Dedifferentiated amniotic fluid mesenchymal stem cell (primary cell): ENCODE data around the gene DDX20.
"Not testable (repeated sequence)": the region's sequence is repeated elsewhere in the genome, so short reads cannot be mapped to it uniquely, and the experiment has no call there.

ENCODE experiments used
- DNase-seq: peaks from one replicate; pipeline ENCODE4 v3.0.0-alpha.2; 2016; ENCODE audit errors: extremely low spot score

The DDX20 gene

GRCh38 chr1:111733183-111733991 is 22.3 kb upstream of the DDX20 start:
- peak; percentile 67 for DNase-seq

DNA sequence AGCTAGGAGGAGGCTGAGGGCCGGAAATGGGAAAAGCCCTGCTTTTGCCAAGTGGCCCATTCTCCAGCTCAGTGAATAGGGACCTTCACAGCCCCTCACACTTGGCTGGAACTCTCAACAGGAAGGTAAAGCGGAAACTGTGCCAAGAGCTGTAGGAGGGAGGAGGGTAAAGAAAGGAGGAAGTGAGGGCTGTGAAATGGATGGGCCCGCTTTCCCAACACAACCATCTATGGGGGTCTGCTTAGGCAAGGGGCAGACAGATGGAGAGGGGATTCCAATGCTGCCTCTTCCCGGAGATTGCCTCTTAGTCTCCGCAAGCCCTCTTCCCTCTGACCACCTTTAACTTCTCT is 21.7 kb upstream of the DDX20 start:
- no peak for DNase-seq

DNA sequence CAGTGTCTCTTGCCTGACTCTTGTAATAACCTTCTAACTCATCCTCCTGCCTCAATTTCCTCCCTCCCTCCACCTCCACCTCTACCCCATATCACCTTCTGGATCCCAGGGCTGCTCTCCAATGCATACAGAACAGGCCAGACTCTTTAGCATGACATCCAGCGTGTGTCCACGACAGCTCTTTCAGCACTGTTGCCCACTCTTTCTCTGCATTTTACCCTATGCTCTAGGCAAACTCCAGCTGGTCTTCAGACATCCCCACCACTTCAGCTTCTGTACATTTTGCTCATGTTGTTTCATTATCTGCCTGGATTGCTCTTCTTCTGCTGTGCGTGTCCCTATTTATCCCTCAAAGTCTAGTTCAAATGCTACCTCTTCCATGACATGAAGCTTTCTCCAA is 21.3 kb upstream of the DDX20 start:
- DNase-seq: no peak

DNA sequence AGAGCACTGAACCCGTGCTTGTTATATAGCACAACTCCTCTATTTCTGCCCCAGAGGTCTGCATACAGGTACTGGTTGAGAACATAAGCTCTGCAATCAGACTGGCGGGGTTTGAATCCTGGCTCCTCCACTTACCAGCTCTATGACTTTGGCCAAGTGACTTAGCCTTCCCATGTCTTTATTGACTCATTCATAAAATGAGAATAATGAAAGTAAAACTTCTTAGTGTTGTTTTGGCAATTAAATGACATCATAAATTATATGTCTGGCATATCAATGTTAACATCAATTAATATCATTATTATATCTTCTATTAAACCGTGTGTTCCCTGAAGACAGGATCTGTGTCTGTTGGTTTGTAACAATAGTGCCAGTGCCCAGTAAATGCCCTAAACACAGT is 20.8 kb upstream of the DDX20 start:
- DNase-seq: no peak

GRCh38 chr1:111735321-111735720 is 20.4 kb upstream of the DDX20 start:
- DNase-seq: no peak

GRCh38 chr1:111735858-111736544 is 19.7 kb upstream of the DDX20 start:
- no peak for DNase-seq

DNA sequence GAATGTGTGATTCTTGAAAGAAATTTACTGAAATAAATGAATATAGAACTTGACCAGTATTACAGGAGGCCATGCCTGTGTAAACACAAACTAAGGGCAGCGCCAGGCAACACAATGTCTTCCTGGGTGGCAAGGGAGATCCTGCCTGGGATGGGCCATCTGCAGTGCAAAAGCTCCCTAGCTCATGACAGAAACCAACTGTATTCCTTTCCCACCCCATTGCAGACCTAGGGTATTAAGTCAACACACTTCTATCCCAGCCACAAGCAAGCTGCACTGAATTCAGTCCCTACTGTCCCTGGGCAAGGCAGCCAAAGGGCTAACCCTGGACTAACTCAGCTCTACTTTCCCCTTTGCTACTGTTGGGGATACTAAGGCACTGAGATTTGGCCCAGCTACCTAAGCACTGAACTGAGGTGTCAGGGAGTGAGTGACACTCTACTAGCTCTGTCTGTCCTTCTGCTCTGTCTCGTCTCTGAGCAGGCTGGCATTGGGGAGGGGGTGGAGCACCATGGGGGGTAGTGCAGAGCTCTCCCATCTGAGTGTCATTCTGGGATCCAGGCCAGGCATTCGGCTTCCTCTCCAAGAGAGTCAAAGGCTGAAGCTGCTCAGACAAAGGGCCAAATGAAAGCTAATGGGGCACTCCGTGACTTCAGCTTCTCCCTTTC is 19.0 kb upstream of the DDX20 start:
- no peak for DNase-seq

GRCh38 chr1:111737216-111738132 is 18.2 kb upstream of the DDX20 start:
- DNase-seq: no peak

DNA sequence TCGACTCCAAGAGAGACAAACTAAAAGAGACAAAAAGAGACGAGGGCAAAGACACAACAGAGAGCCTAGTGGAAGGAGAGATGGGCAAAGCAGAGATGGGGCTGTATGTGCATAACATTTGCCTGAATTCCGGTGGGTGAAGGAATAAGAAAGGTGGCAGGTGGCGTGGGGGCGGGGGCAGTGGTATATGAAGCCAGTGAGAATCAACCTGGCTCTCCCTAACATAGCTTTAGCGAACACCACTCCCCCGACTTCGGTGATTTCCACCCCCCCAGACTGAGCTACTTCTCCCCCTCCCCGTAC is 17.6 kb upstream of the DDX20 start:
- DNase-seq: no peak

GRCh38 chr1:111738436-111739193 is 17.1 kb upstream of the DDX20 start:
- peak; percentile 38 for DNase-seq

- DNase-seq: peak; percentile 79
Observed at GRCh38 chr1:111739194-111739924, 16.3 kb upstream of the DDX20 start, which contains the start of gene INKA2. TSS of gene INKA2 (minus strand) at chr1:111739395. CDS start at chr1:111739242, 153 bp downstream.

DNA sequence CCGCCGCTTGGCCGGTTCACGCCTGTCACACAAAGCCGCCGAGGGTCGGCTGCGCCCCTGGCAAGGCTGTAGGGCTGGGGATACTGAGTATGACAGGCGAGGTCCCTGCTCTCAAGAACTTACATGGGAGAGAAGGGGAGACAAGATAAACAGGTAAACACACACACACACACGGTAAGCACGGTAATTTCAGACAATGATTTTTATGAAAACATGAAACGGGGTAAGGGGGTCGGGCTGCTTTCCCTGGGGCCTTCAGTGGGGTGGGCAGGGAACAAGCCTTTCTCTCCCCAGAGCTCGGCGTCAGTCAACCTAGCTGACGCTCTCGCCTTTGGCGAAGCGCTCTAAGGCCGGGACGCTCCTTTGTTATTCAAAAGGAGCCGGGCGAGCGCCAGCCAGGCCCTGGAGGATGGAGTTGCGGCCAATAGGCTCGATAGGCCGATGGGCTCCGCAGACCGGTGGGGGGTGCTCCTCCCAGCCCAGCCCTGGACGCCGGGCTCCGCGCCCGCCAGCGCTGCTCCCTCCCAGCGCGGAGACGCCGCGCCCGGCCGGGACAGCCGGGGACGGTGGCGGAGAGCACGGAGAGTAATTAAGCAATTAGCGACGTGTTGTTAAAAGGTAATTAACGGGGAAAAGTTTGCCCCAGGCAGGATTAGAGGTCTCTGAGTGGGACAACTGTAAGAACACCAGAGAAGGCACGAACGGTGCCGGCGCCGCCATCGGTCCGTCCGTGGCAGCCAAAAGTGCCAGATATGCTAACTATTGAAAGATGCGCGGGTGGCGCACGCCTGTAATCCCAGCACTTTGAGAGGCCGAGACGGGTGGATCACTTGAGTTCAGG is 15.6 kb upstream of the DDX20 start:
- DNase-seq: peak; percentile 53

GRCh38 chr1:111742292-111742691 is 13.4 kb upstream of the DDX20 start:
- DNase-seq: not testable (repeated sequence)

GRCh38 chr1:111742938-111743549 is 12.7 kb upstream of the DDX20 start:
- no peak for DNase-seq

- DNase-seq: peak; percentile 40
Observed at GRCh38 chr1:111743679-111744101, 12.0 kb upstream of the DDX20 start.

DNA sequence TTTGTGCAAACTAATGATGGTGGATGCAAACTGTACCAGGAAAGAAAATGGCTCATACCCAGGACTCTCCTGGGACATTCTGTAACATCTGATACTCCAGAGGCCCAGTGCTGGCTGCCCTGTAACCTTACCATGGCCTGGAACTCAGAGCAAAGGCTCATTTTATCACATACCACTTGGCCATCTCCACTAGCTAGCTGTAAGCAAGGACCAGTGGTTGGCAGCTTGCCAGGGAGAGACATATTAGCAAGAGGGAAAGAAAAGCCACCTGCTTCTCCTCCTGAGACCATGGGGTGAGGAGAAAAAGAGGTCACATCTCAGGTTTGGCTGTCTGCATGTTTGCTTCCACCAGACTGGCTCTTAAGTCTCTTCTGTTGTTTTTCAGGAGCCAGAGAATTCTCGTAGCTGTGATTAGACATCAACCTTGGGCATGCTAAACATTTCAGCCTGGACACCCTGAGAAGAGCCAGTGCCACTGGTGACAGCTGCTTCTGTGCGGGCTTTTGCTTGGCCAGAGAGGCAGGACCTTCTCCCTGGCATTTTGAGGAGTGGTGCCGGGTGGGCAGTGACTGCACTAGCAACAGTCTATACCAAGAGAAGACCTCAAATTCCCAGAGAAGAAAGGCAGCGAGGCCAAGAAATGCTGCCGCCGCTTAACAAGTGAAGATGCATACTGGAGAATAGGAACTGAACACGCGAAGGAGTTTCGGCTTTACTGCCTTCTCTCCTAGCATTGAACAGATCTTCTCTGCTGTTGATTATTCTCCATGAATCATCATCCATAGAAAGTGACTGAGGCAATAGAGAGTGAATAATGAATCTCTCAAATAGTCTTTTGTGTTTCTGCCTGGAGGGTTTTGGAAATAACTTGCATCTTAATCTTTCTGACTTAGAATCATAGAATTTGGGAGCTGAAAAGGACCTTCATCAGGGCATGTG is 9.8 kb upstream of the DDX20 start:
- no peak for DNase-seq

DNA sequence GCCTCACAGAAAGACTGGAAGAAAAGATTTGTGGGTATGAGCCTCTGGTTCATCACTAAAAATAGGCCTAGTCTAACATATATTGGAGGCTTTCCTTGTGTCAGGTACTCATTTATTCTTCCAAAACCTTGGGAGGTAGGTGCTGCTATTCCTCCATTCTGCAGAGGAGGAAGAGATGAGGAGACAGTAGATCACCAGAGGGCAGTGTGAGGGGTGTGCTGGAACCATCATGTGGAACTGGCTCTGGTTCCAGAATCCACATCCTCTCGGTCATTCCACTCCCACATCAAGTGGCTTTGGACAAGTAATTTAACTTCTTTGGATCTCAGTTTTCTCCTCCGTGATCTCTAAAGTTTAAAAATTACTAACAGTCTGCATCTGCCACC is 9.1 kb upstream of the DDX20 start:
- DNase-seq: no peak

DNA sequence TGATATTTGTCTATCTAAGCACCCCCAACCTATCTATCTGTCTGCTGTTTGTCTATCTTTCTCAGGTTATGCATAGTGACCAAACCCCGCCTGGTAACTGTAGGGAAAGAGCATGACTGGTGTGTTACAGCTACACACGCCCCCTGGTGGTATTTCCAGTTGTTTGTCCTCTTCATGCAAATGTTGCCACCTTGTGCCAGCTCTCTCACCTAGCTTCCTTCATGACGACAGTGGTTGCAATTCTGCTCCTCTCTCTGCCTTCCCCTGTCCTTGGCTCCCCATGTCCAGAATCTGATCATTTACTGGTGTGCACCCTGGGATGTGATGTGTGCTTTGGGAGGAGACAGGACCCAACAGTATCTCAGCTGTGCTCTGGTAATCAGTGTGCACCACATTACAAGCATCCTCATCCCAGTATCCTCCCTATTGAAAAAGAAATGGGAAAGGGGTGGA is 8.4 kb upstream of the DDX20 start:
- DNase-seq: peak; percentile 42
